Stimulated activated naive CD8-positive, alpha-beta T cell treated with anti-CD3 and anti-CD28 coated beads, Interleukin-15, Interleukin-2, amounts not matched to agents 100 ng/mL and 50 ng/mL, for 24 hours (primary cell): ENCODE data around the gene FAM83F.

Experiments
- H3K27ac Mint-ChIP-seq: one replicate; pipeline ENCODE4 v1.8.0; 2021; ENCODE audit warnings: mild to moderate bottlenecking, mixed read lengths
- H3K27me3 Mint-ChIP-seq: one replicate; pipeline ENCODE4 v1.8.0; 2021; ENCODE audit warnings: mixed read lengths
- H3K36me3 Mint-ChIP-seq: one replicate; pipeline ENCODE4 v1.8.0; 2021; ENCODE audit warnings: low read depth, mixed read lengths
- H3K4me1 Mint-ChIP-seq: one replicate; pipeline ENCODE4 v1.8.0; 2021; ENCODE audit warnings: low read depth, mixed read lengths
- H3K4me3 Mint-ChIP-seq: one replicate; pipeline ENCODE4 v1.8.0; 2021; ENCODE audit warnings: mild to moderate bottlenecking, mixed read lengths
- H3K9me3 Mint-ChIP-seq: one replicate; pipeline ENCODE4 v1.8.0; 2021; ENCODE audit warnings: mixed read lengths

FAM83F gene

GRCh38 chr22:40057652-40058051 lies 62.9 kb downstream of the FAM83F start:
- Mint-ChIP-seq H3K4me3 (peak overlapping the region; percentile 66), H3K27ac (peak overlapping the region; percentile 90), H3K9me3 (no peaks in the 10 kb centered on the region), H3K36me3 (no peaks in the 10 kb centered on the region), H3K4me1 (peaks cover 80% of the 10 kb centered on the region), H3K27me3 (no peaks in the 10 kb centered on the region)

DNA sequence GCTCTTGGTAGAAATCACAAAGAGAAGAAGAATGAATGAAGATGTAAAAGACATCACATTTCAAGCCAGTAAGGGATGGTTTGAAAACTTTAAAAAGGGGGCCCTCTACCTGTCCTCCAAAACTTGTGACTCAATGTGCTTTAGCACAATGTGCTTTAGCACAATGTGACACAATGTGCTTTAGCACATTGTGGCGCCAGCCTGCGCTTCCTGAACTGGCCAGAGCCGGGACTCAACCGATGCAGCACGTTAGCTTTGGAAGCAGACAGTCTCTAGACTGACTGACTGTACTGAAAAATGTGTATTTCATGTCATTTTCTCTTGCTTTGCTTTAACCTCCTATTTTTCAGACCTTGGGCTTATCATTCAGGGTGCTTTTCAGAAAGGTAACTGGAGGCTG lies 63.5 kb downstream of the FAM83F start:
- Mint-ChIP-seq H3K4me1 (peaks cover 80% of the 10 kb centered on the region), H3K9me3 (no peaks in the 10 kb centered on the region), H3K36me3 (no peaks in the 10 kb centered on the region), H3K27ac (peak overlapping the region; percentile 90), H3K4me3 (peak overlapping the region; percentile 66), H3K27me3 (no peaks in the 10 kb centered on the region)

DNA sequence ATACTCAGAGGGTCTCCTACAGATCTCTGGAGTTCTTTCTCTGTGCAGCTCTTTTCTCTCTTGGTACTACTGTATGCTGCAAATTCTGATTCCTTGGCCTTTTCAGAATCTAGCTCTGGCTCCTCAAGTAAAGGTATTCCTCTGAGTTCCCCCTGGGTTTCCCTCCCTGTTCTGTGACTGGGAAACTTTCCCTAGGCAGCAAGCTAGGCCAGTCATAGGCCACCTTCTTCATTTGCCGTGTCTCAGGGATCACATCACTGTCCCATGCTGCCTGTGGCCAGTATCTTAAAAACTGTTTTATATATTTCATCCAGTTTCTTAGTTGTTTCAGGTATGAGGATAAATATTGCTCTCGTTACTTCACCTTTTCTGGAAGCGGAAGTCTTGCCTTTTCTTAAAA lies 71.2 kb downstream of the FAM83F start:
- no peaks in the 10 kb centered on the region for H3K9me3 Mint-ChIP-seq
- H3K36me3 Mint-ChIP-seq, result no peaks in the 10 kb centered on the region
- no peak overlapping the region for H3K4me3 Mint-ChIP-seq
- peaks cover 71% of the 10 kb centered on the region for H3K4me1 Mint-ChIP-seq
- peak overlapping the region; percentile 74 for H3K27ac Mint-ChIP-seq
- H3K27me3 Mint-ChIP-seq, result no peaks in the 10 kb centered on the region

- H3K36me3 Mint-ChIP-seq, result no peaks in the 10 kb centered on the region
- H3K27me3 Mint-ChIP-seq, result no peaks in the 10 kb centered on the region
- peak overlapping the region; percentile 47 for H3K27ac Mint-ChIP-seq
- peaks cover 79% of the 10 kb centered on the region for H3K4me1 Mint-ChIP-seq
- H3K9me3 Mint-ChIP-seq, result no peaks in the 10 kb centered on the region
- H3K4me3 Mint-ChIP-seq, result no peak overlapping the region
Observed at GRCh38 chr22:40067639-40068038, 72.9 kb downstream of the FAM83F start.

DNA sequence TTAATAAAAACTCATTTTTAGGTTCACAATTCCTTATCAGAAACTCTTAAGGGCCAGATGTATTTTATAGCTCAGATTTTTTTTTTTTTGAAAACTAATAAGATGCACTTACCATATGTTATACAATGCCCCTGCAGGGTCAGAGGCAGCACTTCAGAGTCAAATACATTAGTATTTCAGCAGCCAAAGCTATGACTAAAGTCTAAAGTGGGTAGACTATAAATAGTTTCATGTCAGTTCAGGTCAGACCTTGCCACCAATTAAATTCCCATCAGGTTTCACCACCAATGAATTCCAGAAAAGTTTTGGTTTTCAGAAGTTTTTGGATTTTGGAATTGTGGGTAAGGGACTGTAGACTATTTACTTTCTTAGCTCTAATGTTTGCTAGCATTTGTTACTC lies 75.9 kb downstream of the FAM83F start:
- H3K27me3 Mint-ChIP-seq, result no peaks in the 10 kb centered on the region
- no peaks in the 10 kb centered on the region for H3K36me3 Mint-ChIP-seq
- no peak overlapping the region for H3K4me3 Mint-ChIP-seq
- no peaks in the 10 kb centered on the region for H3K9me3 Mint-ChIP-seq
- peaks cover 75% of the 10 kb centered on the region for H3K4me1 Mint-ChIP-seq
- no peak overlapping the region for H3K27ac Mint-ChIP-seq

DNA sequence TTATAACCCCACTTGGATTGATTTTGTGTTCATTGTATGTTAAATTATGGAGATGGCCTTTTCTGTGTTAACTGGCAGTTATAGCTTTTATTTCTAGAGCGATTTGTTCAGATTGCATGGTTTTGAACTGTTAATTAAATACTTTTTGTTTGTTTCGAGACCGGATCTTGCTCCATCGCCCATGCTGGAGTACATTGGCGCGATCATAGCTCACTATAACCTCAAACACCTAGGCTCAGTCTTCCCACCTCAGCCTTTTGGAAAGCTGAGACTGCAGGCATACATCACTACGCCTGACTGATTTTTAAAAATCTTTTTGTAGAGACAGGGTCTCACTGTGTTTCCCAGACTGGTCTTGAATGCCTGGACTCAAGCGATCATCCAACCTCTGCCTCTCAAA lies 77.0 kb downstream of the FAM83F start:
- H3K4me3 Mint-ChIP-seq, result no peak overlapping the region
- H3K27ac Mint-ChIP-seq, result no peak overlapping the region
- no peaks in the 10 kb centered on the region for H3K36me3 Mint-ChIP-seq
- H3K9me3 Mint-ChIP-seq, result no peaks in the 10 kb centered on the region
- no peaks in the 10 kb centered on the region for H3K27me3 Mint-ChIP-seq
- H3K4me1 Mint-ChIP-seq, result peaks cover 75% of the 10 kb centered on the region

GRCh38 chr22:40076702-40077645 lies 82.2 kb downstream of the FAM83F start:
- peak overlapping the region; percentile 81 for H3K27ac Mint-ChIP-seq
- H3K27me3 Mint-ChIP-seq, result no peaks in the 10 kb centered on the region
- H3K36me3 Mint-ChIP-seq, result no peaks in the 10 kb centered on the region
- no peaks in the 10 kb centered on the region for H3K9me3 Mint-ChIP-seq
- H3K4me3 Mint-ChIP-seq, result peak overlapping the region; percentile 75
- peaks cover 48% of the 10 kb centered on the region for H3K4me1 Mint-ChIP-seq

DNA sequence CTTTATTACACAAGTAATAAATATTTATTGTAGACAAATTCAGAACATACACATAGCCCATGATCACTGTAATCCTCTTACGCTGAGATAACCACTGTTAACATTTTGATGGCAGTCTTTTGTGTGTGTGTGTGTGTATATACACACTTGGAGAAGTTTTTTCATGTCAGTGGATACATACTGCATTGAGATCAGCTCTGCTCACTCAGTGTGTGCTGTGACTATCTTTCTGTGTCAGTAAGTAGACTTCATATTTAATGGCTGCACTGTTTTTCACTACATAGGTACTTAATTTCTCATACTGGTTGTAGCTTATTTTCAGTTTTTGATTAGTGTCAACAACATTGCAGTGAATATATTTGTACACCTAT lies 82.9 kb downstream of the FAM83F start:
- Mint-ChIP-seq H3K4me1 (peaks cover 45% of the 10 kb centered on the region), H3K9me3 (no peaks in the 10 kb centered on the region), H3K27me3 (no peaks in the 10 kb centered on the region), H3K27ac (no peak overlapping the region), H3K4me3 (no peak overlapping the region), H3K36me3 (no peaks in the 10 kb centered on the region)

DNA sequence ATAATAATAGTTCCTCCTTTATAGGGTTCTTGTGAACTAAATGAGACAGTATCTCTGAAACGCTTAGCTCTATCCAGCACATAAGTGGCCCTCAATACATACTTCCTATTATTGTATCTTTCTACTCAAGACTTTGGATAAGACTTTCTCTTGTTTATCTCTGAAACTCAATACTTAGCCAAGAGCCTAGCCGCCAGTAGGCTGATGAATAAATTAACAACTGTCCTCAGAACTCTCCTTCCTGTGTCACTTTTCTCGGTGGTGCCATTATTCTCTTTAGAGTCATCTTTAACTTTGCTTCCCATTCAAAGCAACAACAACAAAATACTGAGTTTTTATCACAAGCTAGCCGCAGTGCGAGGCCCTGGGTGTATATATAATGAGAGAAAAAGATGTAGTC lies 86.9 kb downstream of the FAM83F start:
- no peaks in the 10 kb centered on the region for H3K27me3 Mint-ChIP-seq
- H3K36me3 Mint-ChIP-seq, result no peaks in the 10 kb centered on the region
- H3K4me3 Mint-ChIP-seq, result no peak overlapping the region

DNA sequence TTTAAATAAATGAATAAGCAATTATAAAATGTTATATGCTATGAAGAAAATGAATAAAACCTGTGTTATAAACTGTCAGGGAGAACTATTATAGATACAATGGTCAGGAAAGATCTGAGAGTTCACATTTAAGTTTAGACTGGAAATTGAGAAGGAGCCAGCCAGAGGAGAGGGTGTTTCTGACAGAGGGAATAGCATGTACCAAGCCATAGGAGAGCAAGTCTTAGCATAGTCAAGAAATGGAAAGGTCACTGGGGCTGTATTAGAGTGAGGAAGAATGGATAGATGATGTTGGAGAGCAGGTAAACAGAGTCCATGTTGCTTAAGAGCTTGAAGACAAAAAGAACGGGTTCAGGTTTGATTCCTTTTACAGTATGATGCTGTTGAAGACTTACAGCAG lies 87.4 kb downstream of the FAM83F start:
- H3K4me1 Mint-ChIP-seq, result peaks cover 29% of the 10 kb centered on the region
- no peaks in the 10 kb centered on the region for H3K36me3 Mint-ChIP-seq
- no peak overlapping the region for H3K4me3 Mint-ChIP-seq
- H3K9me3 Mint-ChIP-seq, result no peaks in the 10 kb centered on the region
- H3K27ac Mint-ChIP-seq, result no peak overlapping the region
- H3K27me3 Mint-ChIP-seq, result no peaks in the 10 kb centered on the region

More for the DNA sequence above, 86.9 kb downstream of the FAM83F start:
- Mint-ChIP-seq H3K27ac (no peak overlapping the region), H3K4me1 (peaks cover 30% of the 10 kb centered on the region), H3K9me3 (no peaks in the 10 kb centered on the region)

GRCh38 chr22:40083794-40084193 lies 89.0 kb downstream of the FAM83F start:
- H3K9me3 Mint-ChIP-seq, result no peaks in the 10 kb centered on the region
- H3K27ac Mint-ChIP-seq, result no peak overlapping the region
- H3K27me3 Mint-ChIP-seq, result no peaks in the 10 kb centered on the region
- H3K4me3 Mint-ChIP-seq, result no peak overlapping the region
- peaks cover 37% of the 10 kb centered on the region for H3K4me1 Mint-ChIP-seq
- H3K36me3 Mint-ChIP-seq, result no peaks in the 10 kb centered on the region

DNA sequence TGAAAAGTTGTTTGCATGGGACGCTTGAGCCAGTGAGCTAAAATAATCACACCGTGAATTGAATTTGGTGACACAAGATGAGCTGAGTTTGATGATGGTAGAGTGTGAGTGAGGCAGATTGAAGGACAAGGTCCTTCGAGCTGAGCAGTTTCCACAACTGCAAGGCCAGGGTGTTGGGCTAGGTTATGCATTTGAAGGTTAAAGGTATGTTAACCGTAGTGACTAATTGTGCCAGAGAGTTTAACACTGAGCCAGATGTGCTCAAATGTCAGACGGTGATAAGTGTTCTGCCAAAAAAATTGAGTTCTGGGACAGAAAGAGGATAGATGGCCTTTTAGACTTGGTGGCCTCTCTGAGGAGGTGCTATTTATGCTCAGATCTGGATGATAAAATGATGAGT lies 89.5 kb downstream of the FAM83F start:
- no peaks in the 10 kb centered on the region for H3K36me3 Mint-ChIP-seq
- H3K27me3 Mint-ChIP-seq, result no peaks in the 10 kb centered on the region

GRCh38 chr22:40088818-40089217 lies 94.1 kb downstream of the FAM83F start:
- H3K27ac Mint-ChIP-seq, result no peak overlapping the region
- H3K4me3 Mint-ChIP-seq, result no peak overlapping the region
- no peaks in the 10 kb centered on the region for H3K9me3 Mint-ChIP-seq
- H3K36me3 Mint-ChIP-seq, result no peaks in the 10 kb centered on the region
- no peaks in the 10 kb centered on the region for H3K27me3 Mint-ChIP-seq
- H3K4me1 Mint-ChIP-seq, result peaks cover 73% of the 10 kb centered on the region

More for the DNA sequence above, 89.5 kb downstream of the FAM83F start:
- Mint-ChIP-seq H3K9me3 (no peaks in the 10 kb centered on the region), H3K4me1 (peaks cover 35% of the 10 kb centered on the region), H3K4me3 (no peak overlapping the region), H3K27ac (no peak overlapping the region)
